Fibroblast of gingiva (primary cell): ENCODE results near the gene OVAAL.
"Not testable (repeated sequence)": the region's sequence is repeated elsewhere in the genome, so short reads cannot be mapped to it uniquely, and the experiment has no call there.

Source experiments
- DNase-seq: peaks from one replicate; pipeline ENCODE4 v3.0.0-alpha.2; 2011; ENCODE audit warnings: low read depth

The OVAAL gene

DNA sequence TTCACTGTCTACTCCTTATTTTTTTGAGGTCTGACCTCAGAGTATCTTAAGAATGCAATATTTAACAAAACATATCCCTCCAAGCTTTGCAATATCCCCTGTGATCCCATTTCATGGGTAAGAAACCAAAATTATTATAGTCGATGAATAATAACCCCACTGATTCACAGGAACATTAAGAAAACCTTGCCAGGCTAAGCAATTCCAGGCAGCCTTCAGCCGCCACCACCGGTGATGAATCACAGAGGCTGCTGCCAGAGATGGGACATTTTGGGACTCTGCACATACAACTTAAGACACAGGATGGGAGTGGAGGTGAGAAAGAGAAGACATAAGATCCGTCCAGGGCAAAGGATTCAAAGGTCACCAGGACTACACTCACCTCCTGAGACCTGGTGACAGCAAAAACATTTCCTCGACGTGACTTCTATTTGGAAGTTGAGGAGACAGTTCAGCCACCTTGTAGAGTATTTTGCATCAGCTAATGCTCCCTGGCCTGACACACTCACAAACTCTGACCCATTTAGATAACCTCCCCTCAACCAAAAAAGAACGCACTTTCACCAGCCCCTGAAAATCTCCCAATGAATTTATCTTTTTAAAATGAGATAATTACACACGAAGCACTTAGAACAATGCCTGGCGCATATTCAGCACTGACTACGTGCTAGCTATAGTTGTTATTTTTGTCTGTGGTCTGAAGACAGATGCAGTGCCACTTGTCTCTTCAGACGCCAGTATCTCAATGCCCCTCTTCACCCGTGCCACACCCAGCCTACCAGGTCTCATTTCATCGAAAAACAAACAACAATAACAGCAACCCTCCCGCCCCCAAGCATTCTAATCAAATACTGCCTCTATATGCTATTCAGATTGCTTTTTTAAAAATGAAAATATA is 17.8 kb upstream of the OVAAL start:
- DNase-seq: peak; percentile 14

DNA sequence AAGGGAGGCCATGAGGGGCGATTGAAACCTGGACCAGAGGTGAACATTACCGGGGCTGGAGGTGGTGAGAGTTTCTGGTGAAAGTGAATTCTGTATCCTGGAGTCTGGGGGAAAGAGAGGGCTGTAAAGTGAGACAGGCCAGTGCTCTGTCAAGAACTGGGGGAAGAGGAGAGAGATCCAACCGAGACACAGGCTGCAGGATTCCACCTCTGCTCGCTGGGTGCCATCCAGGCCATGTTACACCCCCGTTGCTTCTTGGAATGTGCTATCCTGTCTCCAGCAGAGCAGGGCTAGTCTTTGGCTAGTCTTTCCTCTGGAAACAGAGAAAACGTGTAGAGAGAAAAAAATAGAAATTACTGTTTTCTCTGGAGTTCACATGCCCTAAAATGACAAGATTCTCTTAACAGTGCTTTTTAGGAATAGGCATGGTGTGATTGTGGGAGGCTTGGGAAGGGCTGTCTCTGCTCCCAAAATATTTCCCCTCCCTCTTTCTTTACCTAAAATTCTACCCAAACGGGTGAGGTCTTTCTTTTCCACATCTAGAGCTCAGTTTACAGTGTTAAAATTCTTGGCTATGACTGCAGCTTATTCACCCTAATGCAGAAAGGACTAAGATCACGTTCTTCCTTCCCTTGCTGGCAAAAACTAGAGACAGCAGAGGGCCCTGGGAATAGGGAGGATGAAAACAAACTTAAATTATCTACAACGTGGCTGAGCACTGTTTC is 16.5 kb upstream of the OVAAL start:
- peak; percentile 30 for DNase-seq

DNA sequence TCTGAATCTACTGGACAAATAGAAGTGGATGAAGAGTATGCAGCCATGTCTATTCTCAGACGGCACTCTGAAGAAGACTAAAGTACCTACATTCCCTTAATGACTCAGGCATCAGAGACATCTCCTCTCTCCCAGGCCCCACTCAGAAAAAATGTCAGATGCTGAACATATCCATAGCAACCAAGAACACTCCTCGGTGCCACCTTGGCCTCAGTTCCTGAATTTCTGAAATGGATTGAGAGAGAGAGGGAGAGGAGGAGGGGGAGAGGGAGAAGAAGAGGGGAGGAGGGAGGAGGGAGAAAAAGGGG is 16.0 kb upstream of the OVAAL start:
- peak; percentile 8 for DNase-seq

DNA sequence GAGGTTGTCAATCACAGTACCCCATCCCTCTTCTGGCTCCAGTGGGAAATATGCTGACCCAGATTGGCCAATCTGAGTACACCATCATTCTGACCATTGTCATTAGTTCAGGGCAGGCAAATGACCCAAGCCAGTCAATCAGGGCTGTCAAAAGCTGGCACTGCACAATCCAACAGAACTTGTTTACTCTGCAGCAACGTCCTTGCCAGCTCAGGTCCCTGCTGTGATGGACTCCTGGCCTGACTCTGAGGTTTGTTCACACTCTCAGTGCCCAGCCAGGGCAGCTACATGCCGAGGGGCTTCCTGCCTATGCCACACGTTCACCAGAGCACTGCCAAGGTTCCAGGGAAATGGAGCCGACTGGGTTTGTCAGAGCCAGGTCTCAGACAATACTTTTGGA is 14.7 kb upstream of the OVAAL start:
- DNase-seq: no peak

DNA sequence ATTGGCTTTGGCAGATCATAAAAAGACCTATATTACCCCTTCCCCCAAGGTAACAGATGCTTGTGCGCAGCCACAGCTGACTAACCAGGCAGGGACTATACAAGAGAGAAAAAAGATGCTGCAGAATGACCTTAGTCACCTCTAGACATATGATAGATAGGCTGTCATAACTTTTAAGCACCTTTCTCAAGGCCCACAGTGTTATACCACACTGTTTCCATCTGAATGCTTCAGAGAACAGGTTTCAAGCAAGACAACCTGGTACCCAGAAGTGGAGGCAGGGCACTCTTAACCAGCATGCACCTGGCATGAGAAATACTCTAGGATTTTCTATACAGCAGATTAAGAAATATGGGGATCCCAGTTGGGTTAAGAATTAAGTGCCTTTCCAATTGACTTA is 12.8 kb upstream of the OVAAL start:
- DNase-seq: no peak

DNA sequence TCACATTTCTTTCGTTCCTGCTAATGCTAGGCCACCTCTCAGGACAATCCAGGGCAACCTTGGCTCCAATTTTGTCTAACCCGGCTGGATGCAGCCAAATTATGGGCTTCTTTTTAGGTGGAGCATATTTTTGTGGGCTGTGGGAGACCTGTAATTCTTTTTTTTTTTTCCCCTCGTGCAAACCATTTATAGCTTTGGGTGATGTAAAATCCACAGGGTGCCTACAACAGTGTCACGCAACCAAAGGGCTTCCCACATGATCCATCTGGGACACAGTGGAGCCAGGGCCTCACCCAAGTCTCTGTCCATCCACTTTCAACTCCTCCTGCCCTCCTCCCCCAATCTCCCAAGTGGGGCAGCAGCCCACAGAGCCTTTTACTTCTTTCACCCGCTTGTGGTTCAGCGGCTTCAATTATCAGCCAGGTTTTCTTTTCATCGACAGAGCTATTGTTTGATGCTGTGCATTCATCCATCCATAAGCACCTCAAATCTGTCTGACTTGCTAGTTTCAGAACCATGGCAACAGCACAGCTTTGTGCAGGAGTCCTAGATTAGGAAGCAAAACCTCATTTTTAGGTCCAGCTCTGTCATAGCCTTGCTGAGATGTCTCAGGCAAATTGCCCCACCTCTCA is 10.0 kb upstream of the OVAAL start:
- no peak for DNase-seq

DNA sequence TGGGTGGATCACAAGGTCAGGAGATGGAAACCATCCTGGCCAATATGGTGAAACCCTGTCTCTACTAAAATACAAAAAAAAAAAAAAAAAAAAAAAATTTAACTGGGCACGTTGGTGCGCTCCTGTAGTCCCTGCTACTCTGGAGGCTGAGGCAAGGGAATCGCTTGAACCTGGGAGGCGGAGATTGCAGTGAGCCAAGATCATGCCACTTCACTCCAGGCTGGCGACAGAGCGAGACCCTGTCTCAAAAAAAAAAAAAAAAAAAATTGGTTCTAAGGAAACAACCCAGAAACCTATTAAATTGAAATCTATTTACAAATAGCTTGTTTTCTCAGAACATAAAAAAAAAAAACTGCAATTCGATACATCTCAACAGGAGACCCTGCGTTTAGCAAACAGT is 9.0 kb upstream of the OVAAL start:
- DNase-seq: not testable (repeated sequence)

DNA sequence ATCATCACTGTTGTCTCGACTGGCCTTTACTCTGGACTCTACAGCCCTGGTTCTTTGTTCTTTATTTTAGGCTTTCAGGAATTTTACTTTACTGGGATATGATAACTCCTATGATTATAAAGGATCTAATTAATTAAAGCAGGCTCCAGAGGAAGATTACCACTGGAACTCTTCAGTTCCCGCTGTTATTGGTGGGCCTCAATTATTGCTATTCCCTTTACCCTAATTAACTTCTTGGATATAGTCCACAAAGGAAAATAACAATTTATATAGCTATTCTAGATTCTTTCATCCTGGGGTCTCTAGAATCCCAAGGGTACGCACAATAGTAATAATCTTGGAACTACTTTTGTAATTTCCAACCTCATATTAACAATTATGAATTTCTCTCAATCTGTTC is 8.5 kb upstream of the OVAAL start:
- no peak for DNase-seq

DNA sequence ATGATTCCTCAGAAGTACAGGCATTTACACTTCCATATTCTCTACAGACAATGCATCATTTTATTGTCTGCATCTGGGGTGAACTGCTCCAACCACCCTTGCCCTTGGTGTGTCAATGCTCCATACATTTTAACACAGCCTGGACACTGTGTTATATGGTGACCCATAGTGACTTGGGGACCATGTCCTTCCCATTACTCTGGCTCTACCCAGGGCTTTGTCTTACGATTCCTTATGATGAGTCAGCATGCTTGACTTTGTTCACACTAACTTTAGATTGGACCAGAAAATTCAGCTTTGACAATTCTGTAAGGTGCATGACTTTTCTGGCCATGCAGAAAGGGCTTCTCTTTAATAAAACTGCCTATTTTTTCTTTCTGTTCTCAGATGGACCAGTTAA is 6.8 kb upstream of the OVAAL start:
- no peak for DNase-seq

DNA sequence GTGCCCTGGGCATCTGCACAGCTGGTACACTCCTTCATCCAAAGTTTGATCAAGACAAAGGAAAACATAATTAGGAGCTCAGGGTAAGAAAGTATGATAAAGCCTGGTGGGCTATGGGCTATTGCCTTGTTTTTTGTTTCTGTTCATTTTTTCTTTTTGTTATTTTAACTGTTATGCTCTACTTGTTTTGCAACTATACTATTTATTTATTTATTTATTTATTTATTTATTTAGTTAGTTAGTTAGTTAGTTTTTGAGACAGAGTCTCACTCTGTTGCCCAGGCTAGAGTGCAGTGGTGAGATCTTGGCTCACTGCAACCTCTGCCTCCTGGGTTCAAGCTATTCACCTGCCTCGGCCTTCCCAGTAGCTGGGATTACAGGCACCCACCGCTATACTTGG is 5.7 kb upstream of the OVAAL start:
- not testable (repeated sequence) for DNase-seq

DNA sequence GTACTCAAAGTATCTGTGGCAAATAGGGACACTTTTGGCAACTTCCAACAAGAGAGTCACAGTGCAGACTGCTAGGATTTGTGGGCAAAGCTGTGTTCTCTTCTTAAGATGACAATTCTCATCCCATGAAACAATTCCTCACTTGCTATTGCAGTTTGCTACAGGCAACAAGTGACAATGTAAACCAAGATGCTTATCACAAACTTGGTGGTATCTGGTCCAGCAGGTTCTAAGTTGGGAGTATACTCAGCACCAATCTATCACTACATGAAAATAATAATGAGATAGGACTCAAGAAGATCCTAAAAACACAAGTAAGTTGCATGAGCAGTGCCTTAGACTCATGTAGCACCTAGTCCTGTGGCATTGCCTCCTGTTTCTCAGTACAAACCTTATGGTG is 3.4 kb upstream of the OVAAL start:
- DNase-seq: no peak

DNA sequence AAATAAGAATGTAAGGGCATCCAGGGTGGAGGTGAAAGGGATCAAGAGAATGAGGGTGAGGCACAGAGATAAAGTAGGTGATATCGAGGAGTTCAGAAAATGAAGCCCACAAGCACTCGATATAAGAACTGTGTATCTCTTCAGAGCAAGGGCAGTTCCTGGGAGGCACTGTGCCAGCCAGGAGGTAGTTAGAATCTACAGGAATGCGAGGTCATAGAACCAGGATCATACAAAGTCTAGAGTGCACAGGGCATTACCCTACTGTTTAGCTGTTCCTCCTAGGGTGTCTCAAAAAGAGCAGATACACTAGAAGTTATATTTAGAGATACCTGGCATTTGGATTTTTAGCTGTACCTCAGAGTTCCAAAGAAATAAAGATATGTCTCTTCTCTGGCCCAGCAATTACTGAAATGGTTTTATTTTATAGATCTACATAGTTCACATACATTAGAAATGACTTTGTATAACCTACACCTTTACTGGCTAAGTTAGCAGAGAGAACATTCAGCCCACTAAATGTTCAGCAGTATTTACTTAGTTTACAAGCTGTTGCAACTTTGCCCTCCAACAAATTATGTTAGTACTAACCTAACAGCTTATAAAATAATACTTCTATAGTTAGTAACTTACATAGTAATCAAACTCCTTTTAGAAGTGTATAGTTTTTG is 1.6 kb downstream of the OVAAL start:
- no peak for DNase-seq

DNA sequence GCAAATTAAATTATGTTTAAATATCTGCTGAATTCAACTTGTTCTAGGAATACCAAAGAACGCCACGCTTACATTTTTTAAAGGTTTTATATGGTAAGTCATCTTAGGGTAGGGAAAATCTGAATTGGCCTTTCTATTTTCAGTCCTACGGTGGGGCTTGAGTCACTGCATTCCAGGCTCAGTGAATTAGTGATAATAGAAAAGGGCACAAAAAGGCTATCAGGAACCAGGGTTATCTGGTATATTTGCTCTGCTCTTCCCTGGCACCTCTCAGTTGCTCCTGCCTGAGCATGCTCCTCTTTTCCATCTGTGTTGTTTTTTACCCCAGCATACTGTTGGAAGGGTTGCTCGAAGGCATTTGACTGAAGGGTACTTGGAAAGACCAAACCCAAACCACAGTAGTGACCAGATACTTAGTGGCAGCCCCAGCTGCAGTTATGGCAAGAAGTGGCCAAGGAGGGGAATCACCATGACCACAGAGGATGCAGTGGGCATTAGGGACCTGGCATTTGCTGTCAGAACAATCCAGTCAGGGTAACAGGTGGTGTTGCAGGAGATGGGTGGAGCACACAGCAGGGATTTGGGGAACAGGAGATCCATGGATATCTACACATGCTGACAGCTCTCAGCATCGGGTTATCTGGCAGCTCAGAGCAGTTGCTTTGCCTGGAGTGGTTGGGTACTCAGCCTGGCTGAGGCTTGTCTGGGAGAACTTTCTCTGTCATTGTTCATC is 2.3 kb downstream of the OVAAL start:
- no peak for DNase-seq

DNA sequence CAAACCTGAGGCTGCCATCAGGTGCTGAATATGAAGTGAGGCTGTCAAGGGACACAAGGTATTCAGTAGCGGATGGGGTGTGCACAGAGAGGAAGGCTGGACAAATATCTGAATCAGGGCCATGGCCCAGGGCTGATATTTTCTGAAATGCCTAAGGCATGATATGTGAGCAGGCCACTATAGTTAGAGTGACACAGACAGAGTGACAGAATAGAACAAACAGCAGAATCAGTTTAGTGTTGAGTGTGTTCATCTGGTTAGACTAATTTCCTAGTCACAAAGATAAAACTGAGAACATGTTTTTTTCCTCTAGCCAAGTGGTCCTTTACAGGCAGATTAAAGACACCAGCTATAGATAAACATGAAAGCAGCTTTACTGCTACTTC is 3.9 kb downstream of the OVAAL start:
- DNase-seq: no peak

DNA sequence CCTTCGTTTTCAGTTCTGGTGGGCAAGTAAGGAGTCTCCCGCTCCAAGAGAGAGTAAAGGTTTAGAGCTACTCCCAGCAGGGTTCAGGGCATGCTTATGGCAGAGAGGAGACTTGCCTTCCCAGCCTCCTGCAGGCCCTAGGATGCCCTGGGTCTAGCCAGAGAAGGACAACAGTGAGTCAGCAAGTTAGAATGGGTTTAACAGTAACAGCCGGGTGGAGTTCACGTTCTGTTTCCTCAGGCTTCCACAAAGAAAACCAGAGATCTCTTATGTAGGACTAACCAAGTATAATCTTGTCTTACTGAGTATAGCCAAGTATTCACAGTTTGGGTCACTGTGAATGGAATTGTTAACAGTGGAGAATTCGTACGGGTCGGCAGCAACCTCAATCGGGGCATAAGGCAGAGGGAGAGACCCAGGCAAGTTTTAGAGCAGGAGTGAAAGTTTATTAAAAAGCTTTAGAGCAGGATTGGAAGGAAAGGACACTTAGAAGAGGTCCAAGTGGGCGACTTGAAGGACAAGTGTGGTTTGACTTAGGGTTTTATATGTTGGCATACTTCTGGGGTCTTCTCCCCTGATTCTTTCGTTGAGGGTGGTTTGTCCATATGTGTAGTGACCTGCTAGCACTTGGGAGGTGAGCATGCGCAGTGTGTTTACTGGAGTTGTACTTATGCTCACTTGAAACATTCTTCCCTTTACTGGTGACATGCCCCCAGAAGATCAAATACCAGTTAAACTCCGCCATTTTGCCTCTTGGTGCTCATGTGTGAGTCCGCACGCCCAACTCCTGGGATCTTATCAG is 4.5 kb downstream of the OVAAL start:
- DNase-seq: peak; percentile 32

DNA sequence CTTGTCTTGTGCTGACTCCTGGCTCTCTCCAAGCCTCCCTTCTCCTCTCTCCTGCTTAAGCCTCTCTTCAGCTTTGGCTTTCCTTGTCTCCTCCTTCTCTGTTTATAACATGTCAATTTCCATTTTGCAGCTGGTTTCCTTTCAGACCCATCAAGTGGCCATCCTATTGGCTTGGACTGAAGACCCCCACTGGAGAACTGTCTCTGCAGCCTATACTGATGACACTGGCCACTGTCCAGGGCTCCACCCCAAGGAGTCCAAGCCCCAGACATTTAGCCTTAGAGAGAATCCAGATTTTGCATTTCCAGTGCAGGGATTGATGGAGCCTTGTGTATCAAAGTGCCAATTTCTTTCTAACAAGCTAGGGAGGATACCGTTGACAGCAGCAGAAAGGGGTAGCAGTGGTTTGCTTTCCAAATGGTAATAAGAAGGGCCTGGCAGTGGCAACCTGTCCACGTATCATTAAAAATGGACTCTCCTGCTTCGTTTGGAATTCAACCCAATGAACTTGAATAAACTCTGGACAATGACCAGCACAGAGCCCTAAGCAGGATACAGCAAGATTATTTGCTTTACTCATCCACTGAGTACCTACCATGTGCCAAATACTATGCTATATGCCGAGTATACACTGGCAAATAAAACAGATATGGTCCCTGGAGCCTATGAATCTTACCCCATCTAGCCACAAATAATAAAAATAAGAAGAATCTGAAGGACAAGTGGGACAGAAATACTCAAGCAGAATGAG is 6.5 kb downstream of the OVAAL start:
- DNase-seq: no peak

DNA sequence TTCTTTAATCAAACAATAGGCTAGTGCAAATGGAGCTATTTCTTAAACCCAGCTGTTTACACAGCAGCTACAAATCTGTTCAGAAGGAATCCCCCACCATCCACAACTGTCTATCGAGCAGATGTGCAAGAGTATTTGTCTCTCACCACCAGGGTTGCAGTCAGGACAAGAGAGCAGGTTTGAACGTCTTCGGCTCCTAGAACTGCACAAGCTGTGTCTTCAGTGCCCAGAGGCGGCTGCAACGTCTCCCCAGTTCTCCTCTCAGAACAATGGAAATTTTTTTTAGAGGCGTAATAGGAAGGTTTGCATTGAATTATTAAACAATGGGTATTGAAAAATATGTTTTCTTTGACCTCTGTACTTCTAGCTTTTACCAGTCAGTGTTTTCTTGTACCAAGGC is 7.3 kb downstream of the OVAAL start:
- DNase-seq: no peak

DNA sequence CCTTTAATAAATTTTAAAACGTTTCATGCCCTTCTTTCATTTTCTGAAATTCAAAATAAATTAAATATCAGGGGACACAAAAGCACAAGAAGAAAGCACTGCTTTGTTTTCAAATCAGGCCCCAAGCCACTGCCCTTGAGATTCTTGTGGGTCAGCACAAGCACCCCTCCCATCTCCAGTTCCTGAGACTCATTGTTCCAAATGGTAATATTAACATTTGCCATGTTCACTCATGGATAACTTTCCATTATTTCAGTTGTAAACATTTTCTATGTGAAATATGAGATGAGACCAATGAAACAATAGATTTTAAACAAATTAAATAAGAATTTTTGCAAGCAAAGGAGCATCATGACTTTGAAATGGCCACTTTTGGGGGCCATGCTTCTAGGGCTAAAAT is 7.7 kb downstream of the OVAAL start:
- no peak for DNase-seq

DNA sequence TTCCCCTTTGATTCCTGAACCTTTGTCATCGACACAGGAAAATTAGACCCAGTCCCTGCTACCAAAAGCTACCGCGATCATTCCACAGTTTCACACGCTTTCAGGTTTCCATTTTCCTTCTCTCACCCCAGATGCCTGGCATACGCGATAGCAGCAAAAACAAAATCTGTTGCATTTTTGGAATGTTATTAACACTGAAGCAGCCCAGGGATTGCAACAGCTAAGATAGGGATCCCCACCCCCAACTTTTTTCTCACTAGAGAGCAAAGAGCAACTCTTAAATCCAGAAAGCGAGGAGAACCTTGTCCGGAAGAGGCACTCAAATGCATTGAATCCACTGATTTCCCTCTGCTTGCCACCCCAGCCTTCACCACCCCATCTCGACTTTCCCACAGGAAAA is 8.9 kb downstream of the OVAAL start:
- DNase-seq: no peak

DNA sequence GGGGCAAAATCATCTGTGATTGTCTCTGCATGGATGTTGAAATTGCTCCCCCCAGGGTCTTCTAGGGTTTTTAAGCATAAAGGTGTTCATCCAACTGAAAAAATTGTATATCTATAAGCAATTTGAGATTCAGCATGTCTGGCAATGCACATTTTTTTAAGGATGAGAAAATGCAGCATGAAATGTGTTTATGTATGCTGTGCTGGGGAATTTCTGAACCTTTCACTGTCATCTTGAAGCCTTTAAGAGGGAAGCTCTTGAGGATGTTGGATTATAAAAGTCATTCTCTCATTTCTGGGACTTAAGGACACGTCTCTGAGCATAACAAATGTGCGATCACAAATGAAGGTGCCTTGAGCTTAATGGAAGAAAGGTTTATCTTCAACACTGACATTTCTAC is 9.4 kb downstream of the OVAAL start:
- no peak for DNase-seq
